ENCODE results near the gene GNB1L.

- no peak for TF ChIP-seq CREB1 (IDR thresholded peaks at IDR 0.05; ENCODE audit: low read depth)
- TF ChIP-seq NBN (IDR thresholded peaks at IDR 0.05), result no peak
- no peak for TF ChIP-seq CTCF (IDR thresholded peaks at IDR 0.05 in 2 of 3, conservative IDR thresholded peaks at IDR 0.05 in 1 of 3; ENCODE audit: control insufficient read depth in 2 of 3, extremely low read depth in 1 of 3, insufficient read depth in 1 of 3, low read depth in 3 of 3, low read length in 3 of 3)
- no peak for TF ChIP-seq EP300 (IDR thresholded peaks at IDR 0.05; ENCODE audit: borderline replicate concordance in 1 of 2, control insufficient read depth in 1 of 2, low read depth in 2 of 2, low read length in 2 of 2)
- no peak for TF ChIP-seq ELK1 (IDR thresholded peaks at IDR 0.05; ENCODE audit: low read depth, low read length)
- TF ChIP-seq PML (IDR thresholded peaks at IDR 0.05; ENCODE audit: low read length), result no peak
- no peak for TF ChIP-seq BACH1 (IDR thresholded peaks at IDR 0.05; ENCODE audit: borderline replicate concordance)
- no peak for TF ChIP-seq CHD4 (IDR thresholded peaks at IDR 0.05)
- TF ChIP-seq BCLAF1 (IDR thresholded peaks at IDR 0.05), result no peak
- no peak for TF ChIP-seq POLR2AphosphoS5 (IDR thresholded peaks at IDR 0.05; ENCODE audit: low read length)
- no peak for TF ChIP-seq MYC (IDR thresholded peaks at IDR 0.05; ENCODE audit: insufficient read depth, insufficient read length, insufficient replicate concordance, low read length, severe bottlenecking)
- TF ChIP-seq ATF3 (IDR thresholded peaks at IDR 0.05; ENCODE audit: borderline replicate concordance, extremely low read depth, low read depth, low read length), result no peak
- TF ChIP-seq KDM1A (IDR thresholded peaks at IDR 0.05; ENCODE audit: borderline replicate concordance), result no peak
Observed at GRCh38 chr22:19903513-19903912, 48.8 kb upstream of the GNB1L start.

Measured in GM12878 (cell line).